Loucy (cell line): ENCODE results near the gene VSIG10L.

ENCODE experiments used
- EZH2phosphoT487 ChIP-seq: fragments of 200-600 bp; IDR thresholded peaks from 2 replicates; pipeline ENCODE4 v1.6.1; 2018; ENCODE audit warnings: antibody characterized with exemption, mild to moderate bottlenecking, moderate library complexity, borderline replicate concordance
- TF ChIP-seq, protein P1 (sequence below): fragments of 200-600 bp; sonication (generic); conservative IDR thresholded peaks from 2 replicates; pipeline ENCODE4 v1.5.1; 2014; ENCODE audit warnings: mild to moderate bottlenecking, antibody characterized with exemption, low read length

DNA sequence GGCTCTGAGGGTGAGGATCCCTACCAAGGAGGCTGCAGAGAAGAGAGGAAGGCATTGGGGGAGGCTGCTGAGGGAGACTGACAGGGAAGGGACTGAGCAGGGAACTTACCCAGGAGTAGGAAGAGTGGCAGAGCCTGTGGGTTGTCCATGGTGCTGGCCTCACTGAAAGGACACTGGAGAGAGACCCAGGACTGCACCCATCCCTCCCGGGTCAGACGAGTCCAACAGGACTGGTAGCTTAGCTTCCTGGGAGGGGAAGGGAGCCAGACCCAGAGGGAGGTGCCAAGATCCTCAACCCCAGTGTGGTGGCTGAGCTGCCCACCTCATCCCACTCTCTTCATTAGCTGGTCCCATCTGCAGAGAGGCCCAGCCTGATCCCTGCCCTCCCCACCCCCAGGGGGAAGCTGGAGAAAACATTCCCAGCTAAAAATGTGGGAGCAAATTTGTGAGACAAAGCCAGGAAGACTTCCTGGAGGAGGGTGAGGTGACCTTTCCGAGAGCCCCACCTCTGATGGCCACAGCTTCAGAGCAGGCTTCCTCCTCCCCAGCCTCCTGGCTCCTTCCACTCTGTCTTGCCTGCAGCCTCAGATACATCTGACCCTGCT is at the start of gene VSIG10L:
- TF ChIP-seq, protein P1, sequence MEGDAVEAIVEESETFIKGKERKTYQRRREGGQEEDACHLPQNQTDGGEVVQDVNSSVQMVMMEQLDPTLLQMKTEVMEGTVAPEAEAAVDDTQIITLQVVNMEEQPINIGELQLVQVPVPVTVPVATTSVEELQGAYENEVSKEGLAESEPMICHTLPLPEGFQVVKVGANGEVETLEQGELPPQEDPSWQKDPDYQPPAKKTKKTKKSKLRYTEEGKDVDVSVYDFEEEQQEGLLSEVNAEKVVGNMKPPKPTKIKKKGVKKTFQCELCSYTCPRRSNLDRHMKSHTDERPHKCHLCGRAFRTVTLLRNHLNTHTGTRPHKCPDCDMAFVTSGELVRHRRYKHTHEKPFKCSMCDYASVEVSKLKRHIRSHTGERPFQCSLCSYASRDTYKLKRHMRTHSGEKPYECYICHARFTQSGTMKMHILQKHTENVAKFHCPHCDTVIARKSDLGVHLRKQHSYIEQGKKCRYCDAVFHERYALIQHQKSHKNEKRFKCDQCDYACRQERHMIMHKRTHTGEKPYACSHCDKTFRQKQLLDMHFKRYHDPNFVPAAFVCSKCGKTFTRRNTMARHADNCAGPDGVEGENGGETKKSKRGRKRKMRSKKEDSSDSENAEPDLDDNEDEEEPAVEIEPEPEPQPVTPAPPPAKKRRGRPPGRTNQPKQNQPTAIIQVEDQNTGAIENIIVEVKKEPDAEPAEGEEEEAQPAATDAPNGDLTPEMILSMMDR = no peak
- no peak for TF ChIP-seq EZH2phosphoT487
